ENCODE measurements around the gene LDB3. TPM values are rescaled to one million over a fixed set of nuclear protein-coding genes. Genes with fewer than 3 reads are reported as not detected.

Gene LDB3
- total RNA-seq, 1 experiment from 2014 or later, result not detected

DNA sequence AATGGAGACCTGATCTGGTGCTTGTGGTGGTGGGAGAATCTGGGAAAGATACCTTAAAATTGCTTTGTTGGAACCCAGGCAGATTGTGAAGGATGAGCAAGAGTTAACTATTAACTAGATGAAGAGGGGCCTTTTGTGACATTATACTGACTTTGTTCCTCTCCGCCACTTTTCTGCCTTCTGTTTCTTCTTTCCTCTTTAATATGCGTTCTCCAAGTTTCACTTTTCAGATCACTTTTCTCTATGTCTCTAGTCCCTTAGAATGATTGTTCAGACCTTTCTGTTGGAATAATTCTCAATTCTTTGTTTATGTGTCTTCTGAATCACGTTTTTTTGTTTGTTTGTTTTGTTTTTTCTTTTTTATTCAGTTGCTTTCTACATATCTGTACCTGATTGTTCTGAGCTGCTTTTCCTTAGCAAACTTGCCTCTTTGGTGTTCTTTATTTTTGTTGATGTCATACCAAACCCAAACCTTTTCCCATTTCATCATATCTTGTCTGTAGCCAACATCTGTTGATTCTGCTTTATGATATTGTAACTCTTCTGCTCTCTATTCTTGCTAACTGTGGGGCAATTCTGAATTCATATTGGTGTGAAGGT lies 90.9 kb downstream of the LDB3 start:
- no peak for DNase-seq (ENCODE audit: low spot score)

DNA sequence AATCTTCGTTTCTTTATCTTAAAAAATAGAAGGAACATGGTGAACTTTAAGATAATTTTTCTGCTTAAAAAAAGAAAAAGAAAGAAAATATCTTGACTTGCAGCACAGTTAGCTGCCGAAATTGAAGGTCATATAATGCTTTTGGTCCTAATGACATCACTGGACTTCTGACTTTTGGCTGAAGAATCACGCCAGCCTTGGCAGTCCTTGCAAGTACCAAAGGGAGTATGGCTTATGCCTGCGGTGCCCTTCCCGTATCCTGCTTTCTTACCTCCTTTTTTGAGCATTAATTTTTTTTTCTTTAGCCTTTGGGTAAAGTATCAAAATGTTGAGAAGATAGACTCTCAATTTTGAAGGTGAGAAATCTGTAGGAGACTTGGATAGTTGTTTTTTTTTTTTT lies 95.1 kb downstream of the LDB3 start:
- DNase-seq (ENCODE audit: low spot score), result no peak

GRCh38 chr10:86765548-86765947 lies 97.2 kb downstream of the LDB3 start:
- no peak for DNase-seq (ENCODE audit: low spot score)

GRCh38 chr10:86768412-86769062 lies 100.2 kb downstream of the LDB3 start:
- DNase-seq (ENCODE audit: low spot score), result no peak

DNA sequence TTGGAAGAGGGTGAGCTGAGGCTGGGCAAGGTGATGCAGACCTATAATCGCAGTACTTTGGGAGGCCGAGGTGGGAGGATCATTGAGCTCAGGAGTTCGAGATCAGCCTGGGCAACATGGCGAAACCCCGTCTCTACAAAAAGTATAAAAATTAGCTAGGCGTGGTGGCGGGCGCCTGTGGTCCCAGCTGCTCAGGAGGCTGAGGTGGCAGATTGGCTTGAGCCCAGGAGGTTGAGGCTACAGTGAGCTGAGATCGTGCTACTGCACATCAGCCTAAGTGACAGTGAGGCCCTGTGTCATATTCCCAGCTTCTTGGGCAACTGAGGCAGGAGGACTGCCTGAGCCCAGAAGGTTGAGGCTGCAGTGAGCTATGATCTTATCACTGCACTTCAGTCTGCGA lies 101.7 kb downstream of the LDB3 start:
- DNase-seq (ENCODE audit: low spot score), result no peak

DNA sequence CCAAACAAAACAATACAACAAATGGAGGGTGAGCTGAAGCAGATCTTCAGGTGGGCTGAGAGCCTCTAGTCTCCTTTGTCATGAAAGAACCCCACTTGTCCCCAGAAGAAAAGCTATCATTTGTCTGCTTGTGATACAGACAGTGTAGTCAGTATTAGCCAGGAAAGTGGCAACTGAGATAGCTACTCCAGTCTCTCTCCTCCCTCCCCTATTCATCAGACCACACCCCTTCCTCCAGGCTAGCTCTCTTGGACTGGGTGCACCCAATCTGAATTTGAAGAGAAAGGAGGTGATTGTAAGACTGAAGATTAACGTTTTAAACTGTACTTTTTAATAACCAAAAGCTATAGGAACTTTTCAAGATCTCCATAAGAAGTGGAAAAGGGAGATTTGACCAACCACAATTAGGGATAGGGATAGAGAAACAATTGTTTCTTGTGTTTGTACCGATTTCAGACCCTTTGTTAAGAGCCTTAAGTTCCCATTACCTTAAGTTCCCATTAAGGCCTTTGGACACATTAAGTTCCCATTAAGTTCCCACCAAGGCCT lies 102.2 kb downstream of the LDB3 start:
- DNase-seq (ENCODE audit: low spot score), result no peak

DNA sequence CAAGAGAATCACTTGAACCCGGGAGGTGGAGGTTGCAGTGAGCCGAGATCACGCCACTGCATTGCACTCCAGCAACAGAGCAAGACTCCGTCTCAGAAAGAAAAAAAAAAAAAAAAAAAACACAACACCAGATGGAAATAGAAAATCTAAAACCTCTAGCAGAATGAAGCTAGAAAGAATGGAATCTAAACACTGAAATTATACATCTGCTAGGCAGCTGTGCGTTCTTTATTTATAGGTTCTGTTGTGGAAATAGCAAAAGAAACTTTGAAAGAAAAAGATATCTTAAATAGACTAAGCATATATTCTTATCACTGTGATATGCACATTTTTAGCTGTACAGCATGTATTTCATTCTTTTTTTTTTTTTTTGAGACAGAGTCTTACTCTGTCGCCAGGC lies 105.2 kb downstream of the LDB3 start:
- no peak for DNase-seq (ENCODE audit: low spot score)

- DNase-seq (ENCODE audit: low spot score), result no peak
Measured at GRCh38 chr10:86775056-86775869, 107.0 kb downstream of the LDB3 start.

DNA sequence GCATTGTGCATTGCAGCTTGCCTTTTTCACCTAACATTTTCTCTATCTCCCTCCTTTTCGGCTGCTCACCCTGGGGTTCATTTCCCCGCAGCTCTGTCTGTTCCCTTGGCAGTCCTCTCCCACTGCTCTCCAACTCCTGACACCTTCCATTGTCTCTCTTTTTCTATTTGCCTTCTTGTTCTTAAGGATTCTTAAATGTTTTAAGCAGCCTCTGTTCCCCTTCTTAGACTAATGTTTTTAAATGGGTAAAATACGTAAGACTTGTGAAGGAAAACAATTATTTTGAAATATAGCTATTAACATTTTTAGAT lies 107.5 kb downstream of the LDB3 start:
- DNase-seq (ENCODE audit: low spot score), result no peak

- no peak for DNase-seq (ENCODE audit: low spot score)
Measured at GRCh38 chr10:86779220-86780017, 111.1 kb downstream of the LDB3 start.

GRCh38 chr10:86782701-86783418 lies 114.5 kb downstream of the LDB3 start:
- no peak for DNase-seq (ENCODE audit: low spot score)

- no peak for DNase-seq (ENCODE audit: low spot score)
Measured at GRCh38 chr10:86785037-86785436, 116.7 kb downstream of the LDB3 start.

Other genes with a start within 250 kb of the LDB3 start
- 20.8 and 23.5 TPM in 2 replicates for gene WAPL, start 146.7 kb upstream of the LDB3 start, total RNA-seq (2014; rRNA removed; shearing (Covaris generic))
- gene OPN4, start 14.0 kb upstream of the LDB3 start, total RNA-seq (2014; rRNA removed; shearing (Covaris generic)), result not detected in 2 replicates
- 11.2 and 16.4 TPM in 2 replicates for gene BMPR1A, start 88.1 kb downstream of the LDB3 start, total RNA-seq (2014; rRNA removed; shearing (Covaris generic))